Right lobe of liver (tissue), 4 donors: Measurements from ENCODE around the gene SF3B1.

Source experiments
- POLR2A ChIP-seq: fragments of 450-650 bp; IDR thresholded peaks from one replicate; pipeline ENCODE4 v1.6.1; 2017; ENCODE audit warnings: antibody characterized with exemption, mild to moderate bottlenecking
- TF ChIP-seq, protein P1 (sequence below), 4 donors: fragments of 200-600 bp in 3 of 4; fragments of 450-650 bp in 1 of 4; IDR thresholded peaks; one replicate each; pipeline versions ENCODE4 v1.5.1 to v1.8.0; 2016 to 2022; ENCODE audit warnings: antibody characterized with exemption in 4 of 4, mild to moderate bottlenecking in 2 of 4
- donor health status: DM: no; HTN: no; CAD: no.
- donor health status: DM: no; HTN: no; CAD: no.
- donor health status: DM: no; HTN: yes; CAD: no.

DNA sequence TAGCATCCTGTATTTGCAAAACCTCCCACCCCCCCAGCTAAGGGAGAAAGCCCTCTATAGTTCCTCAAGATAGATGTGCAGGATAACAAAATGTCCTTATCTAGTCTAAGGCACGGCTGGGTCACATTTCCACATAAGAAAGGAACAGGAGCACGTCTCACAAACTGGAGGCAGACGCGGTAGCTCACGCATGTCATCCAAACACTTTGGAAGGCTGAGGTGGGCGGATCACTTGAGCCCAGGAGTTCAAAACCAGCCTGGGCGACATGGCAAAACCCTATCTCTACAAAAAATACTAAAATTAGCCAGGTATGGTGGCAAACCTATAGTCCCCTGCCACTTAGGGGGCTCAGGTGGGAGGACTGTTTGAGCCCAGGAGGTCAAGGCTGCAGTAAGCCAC, 9.3 kb downstream of the SF3B1 start:
- TF ChIP-seq, protein P1, sequence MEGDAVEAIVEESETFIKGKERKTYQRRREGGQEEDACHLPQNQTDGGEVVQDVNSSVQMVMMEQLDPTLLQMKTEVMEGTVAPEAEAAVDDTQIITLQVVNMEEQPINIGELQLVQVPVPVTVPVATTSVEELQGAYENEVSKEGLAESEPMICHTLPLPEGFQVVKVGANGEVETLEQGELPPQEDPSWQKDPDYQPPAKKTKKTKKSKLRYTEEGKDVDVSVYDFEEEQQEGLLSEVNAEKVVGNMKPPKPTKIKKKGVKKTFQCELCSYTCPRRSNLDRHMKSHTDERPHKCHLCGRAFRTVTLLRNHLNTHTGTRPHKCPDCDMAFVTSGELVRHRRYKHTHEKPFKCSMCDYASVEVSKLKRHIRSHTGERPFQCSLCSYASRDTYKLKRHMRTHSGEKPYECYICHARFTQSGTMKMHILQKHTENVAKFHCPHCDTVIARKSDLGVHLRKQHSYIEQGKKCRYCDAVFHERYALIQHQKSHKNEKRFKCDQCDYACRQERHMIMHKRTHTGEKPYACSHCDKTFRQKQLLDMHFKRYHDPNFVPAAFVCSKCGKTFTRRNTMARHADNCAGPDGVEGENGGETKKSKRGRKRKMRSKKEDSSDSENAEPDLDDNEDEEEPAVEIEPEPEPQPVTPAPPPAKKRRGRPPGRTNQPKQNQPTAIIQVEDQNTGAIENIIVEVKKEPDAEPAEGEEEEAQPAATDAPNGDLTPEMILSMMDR (IDR thresholded peaks at IDR 0.05): no peak
- no peak for TF ChIP-seq POLR2A
